ENCODE data around the gene KRT81.
A peak's percentile ranks its signal among the peaks of the same experiment; 100 is the strongest.

Gene KRT81

GRCh38 chr12:52321418-52321817 is 30.1 kb upstream of the KRT81 start:
- Histone ChIP-seq H3K79me2 (ENCODE audit: insufficient read depth, low read depth) (no peaks in the 10 kb centered on the region), H3K27me3 (ENCODE audit: insufficient read depth, low read depth) (0 out of 2 replicates have a peak, but pooled peaks cover 7% of the 10 kb centered on the region), H3K4me2 (no peak overlapping the region), H3K4me3 (IDR thresholded peaks at IDR 0.05; ENCODE audit: insufficient read depth, low read depth, low read length) (no peak overlapping the region), H3K4me1 (ENCODE audit: low read depth, poor library complexity, severe bottlenecking) (no peaks in the 10 kb centered on the region), H4K20me1 (ENCODE audit: insufficient read depth) (no peaks in the 10 kb centered on the region), H2AFZ (ENCODE audit: low read depth) (no peak overlapping the region), H3K36me3 (ENCODE audit: insufficient read depth) (no peaks in the 10 kb centered on the region), H3K27ac (no peak overlapping the region), H3K9ac (no peak overlapping the region)
- no peak for TF ChIP-seq CTCF (conservative IDR thresholded peaks at IDR 0.05; ENCODE audit: low read depth, low read length)

- no peaks in the 10 kb centered on the region for H4K20me1 ChIP-seq (ENCODE audit: insufficient read depth)
- no peaks in the 10 kb centered on the region for H3K79me2 ChIP-seq (ENCODE audit: insufficient read depth, low read depth)
- H3K27me3 ChIP-seq (ENCODE audit: insufficient read depth, low read depth) = 0 out of 2 replicates have a peak, but pooled peaks cover 7% of the 10 kb centered on the region
- no peak within 1 kb of the TSS for H3K27ac ChIP-seq
- H2AFZ ChIP-seq (ENCODE audit: low read depth) = no peak within 1 kb of the TSS
- no peak within 1 kb of the TSS for H3K4me3 ChIP-seq (IDR thresholded peaks at IDR 0.05; ENCODE audit: insufficient read depth, low read depth, low read length)
- H3K4me2 ChIP-seq = no peak within 1 kb of the TSS
- H3K36me3 ChIP-seq (ENCODE audit: insufficient read depth) = no peaks in the 10 kb centered on the region
- no peaks in the 10 kb centered on the region for H3K4me1 ChIP-seq (ENCODE audit: low read depth, poor library complexity, severe bottlenecking)
- no peak within 1 kb of the TSS for H3K9ac ChIP-seq
- no peak for TF ChIP-seq CTCF (conservative IDR thresholded peaks at IDR 0.05; ENCODE audit: low read depth, low read length)
Measured at GRCh38 chr12:52320784-52321400, 29.6 kb upstream of the KRT81 start, which contains the start of gene KRT83. Gene KRT83, minus strand, starts transcription at chr12:52321398. Its CDS starts 63 bp downstream, at chr12:52321335.

- no peaks in the 10 kb centered on the region for H4K20me1 ChIP-seq (ENCODE audit: insufficient read depth)
- no peaks in the 10 kb centered on the region for H3K79me2 ChIP-seq (ENCODE audit: insufficient read depth, low read depth)
- H3K9ac ChIP-seq = no peak overlapping the region
- no peak overlapping the region for H2AFZ ChIP-seq (ENCODE audit: low read depth)
- peaks cover 7% of the 10 kb centered on the region; the same call in 1 of the 2 replicates for H3K27me3 ChIP-seq (ENCODE audit: insufficient read depth, low read depth)
- H3K4me1 ChIP-seq (ENCODE audit: low read depth, poor library complexity, severe bottlenecking) = no peaks in the 10 kb centered on the region
- no peak overlapping the region for H3K4me3 ChIP-seq (IDR thresholded peaks at IDR 0.05; ENCODE audit: insufficient read depth, low read depth, low read length)
- no peak for TF ChIP-seq CTCF (conservative IDR thresholded peaks at IDR 0.05; ENCODE audit: low read depth, low read length)
- H3K4me2 ChIP-seq = no peak overlapping the region
- H3K27ac ChIP-seq = no peak overlapping the region
- H3K36me3 ChIP-seq (ENCODE audit: insufficient read depth) = no peaks in the 10 kb centered on the region
Measured at GRCh38 chr12:52319097-52319496, 27.8 kb upstream of the KRT81 start.

- Histone ChIP-seq H3K27ac (no peak overlapping the region), H3K27me3 (ENCODE audit: insufficient read depth, low read depth) (peaks cover 7% of the 10 kb centered on the region; the same call in 1 of the 2 replicates), H3K79me2 (ENCODE audit: insufficient read depth, low read depth) (no peaks in the 10 kb centered on the region), H3K4me3 (IDR thresholded peaks at IDR 0.05; ENCODE audit: insufficient read depth, low read depth, low read length) (no peak overlapping the region), H3K4me1 (ENCODE audit: low read depth, poor library complexity, severe bottlenecking) (no peaks in the 10 kb centered on the region), H3K4me2 (no peak overlapping the region), H3K36me3 (ENCODE audit: insufficient read depth) (no peaks in the 10 kb centered on the region), H3K9ac (no peak overlapping the region), H4K20me1 (ENCODE audit: insufficient read depth) (no peaks in the 10 kb centered on the region), H2AFZ (ENCODE audit: low read depth) (no peak overlapping the region)
- TF ChIP-seq CTCF (conservative IDR thresholded peaks at IDR 0.05; ENCODE audit: low read depth, low read length) = 0 out of 2 replicates have a peak, but pooled peaks have one; percentile 11
Measured at GRCh38 chr12:52318241-52318990, 27.1 kb upstream of the KRT81 start.

Measured in KMS-11 (cell line).